Pericardium fibroblast (primary cell): Measurements from ENCODE around the gene ATXN7. TPM values are rescaled to one million over a fixed set of nuclear protein-coding genes. Genes with fewer than 3 reads are reported as not detected.

Source experiments
- total RNA-seq: library from RNA; depleted of rRNA; stranded (reverse); fragments of >200 nt; gene quantifications from 2 replicates; pipeline ENCODE4 v1.2.3, GENCODE V29; 2015

Gene ATXN7
- total RNA-seq = 5.5 and 8.9 TPM in 2 replicates

GRCh38 chr3:63863150-63864007 lies at the start of gene ATXN7, which contains the start of gene THOC7:
TSS of gene ATXN7 (plus strand) at chr3:63863867. CDS start at chr3:63912599, 48,732 bp downstream.
TSS of gene THOC7 (minus strand) at chr3:63863805. CDS start at chr3:63863790, 15 bp downstream.

GRCh38 chr3:63819151-63819398 lies 44.6 kb upstream of the ATXN7 start, which contains the start of gene C3orf49:
TSS of gene C3orf49 (plus strand) at chr3:63819299. CDS start at chr3:63819472, 173 bp downstream.

GRCh38 chr3:63911873-63912767 lies 48.5 kb downstream of the ATXN7 start, which contains the start of gene SCAANT1:
TSS of gene SCAANT1 (minus strand) at chr3:63912383.

GRCh38 chr3:64023187-64023860 lies 159.7 kb downstream of the ATXN7 start, which contains the start of gene PSMD6:
TSS of gene PSMD6 (minus strand) at chr3:64023494. CDS start at chr3:64023419, 75 bp downstream.

Other genes with a start within 250 kb of the ATXN7 start
- not detected in 2 replicates for gene SNTN, start 211.2 kb upstream of the ATXN7 start, total RNA-seq
- not detected in 2 replicates for gene C3orf49, start 44.6 kb upstream of the ATXN7 start, total RNA-seq
- 46.4 and 47.0 TPM in 2 replicates for gene THOC7, start 62 bp upstream of the ATXN7 start, total RNA-seq
- not detected in 2 replicates for gene SCAANT1, start 48.5 kb downstream of the ATXN7 start, total RNA-seq
- 53.0 and 67.9 TPM in 2 replicates for gene PSMD6, start 159.6 kb downstream of the ATXN7 start, total RNA-seq